GM12878 (cell line): ENCODE data around the gene PPT2. TPM values are rescaled to one million over a fixed set of nuclear protein-coding genes. Genes with fewer than 3 reads are reported as not detected.

Experiments used
- BACH1 ChIP-seq: fragments of 450-650 bp; IDR thresholded peaks from 2 replicates; pipeline ENCODE4 v1.6.1; 2017; ENCODE audit warnings: mild to moderate bottlenecking, borderline replicate concordance
- CREB1 ChIP-seq: IDR thresholded peaks from 2 replicates; pipeline ENCODE4 v1.6.1; 2012; ENCODE audit warnings: low read depth, mild to moderate bottlenecking, inconsistent platforms
- EP300 ChIP-seq, 2 experiments: fragments of 150-350 bp in 1 of 2; IDR thresholded peaks; 2 replicates each; pipeline ENCODE4 v1.6.1; 2011 to 2012; ENCODE audit warnings: low read depth in 2 of 2, low read length in 2 of 2, borderline replicate concordance in 1 of 2, improper control_type of control experiment in 1 of 2, inconsistent platforms in 1 of 2; ENCODE audit not compliant: control insufficient read depth in 1 of 2
- IKZF2 ChIP-seq, 2 experiments: fragments of 450-650 bp; IDR thresholded peaks; 2 replicates each; pipeline ENCODE4 v1.6.1; 2017; ENCODE audit warnings: mild to moderate bottlenecking in 2 of 2, moderate library complexity in 2 of 2
- MEF2A ChIP-seq: IDR thresholded peaks from 2 replicates; pipeline ENCODE4 v1.6.1; 2011; ENCODE audit warnings: low read depth, mild to moderate bottlenecking, low read length, moderate library complexity; ENCODE audit not compliant: insufficient read depth
- MTA3 ChIP-seq: IDR thresholded peaks from 2 replicates; pipeline ENCODE4 v1.6.1; 2012; ENCODE audit warnings: low read length, inconsistent platforms, borderline replicate concordance
- MXI1 ChIP-seq: fragments of 150-350 bp; IDR thresholded peaks from 2 replicates; pipeline ENCODE4 v1.6.1; 2011; ENCODE audit warnings: low read depth, mild to moderate bottlenecking, inconsistent platforms, low read length, improper control_type of control experiment
- NBN ChIP-seq: fragments of 450-650 bp; IDR thresholded peaks from 2 replicates; pipeline ENCODE4 v1.6.1; 2016
- NR2C2 ChIP-seq: IDR thresholded peaks from 2 replicates; pipeline ENCODE4 v1.6.1; 2011; ENCODE audit warnings: borderline replicate concordance, low read depth; ENCODE audit not compliant: control insufficient read depth, insufficient read length
- NRF1 ChIP-seq: conservative IDR thresholded peaks from 2 replicates; pipeline ENCODE4 v1.6.1; 2011; ENCODE audit warnings: mild to moderate bottlenecking, low read depth, low read length, improper control_type of control experiment
- PAX5 ChIP-seq: IDR thresholded peaks from 2 replicates; pipeline ENCODE4 v1.6.1; 2011; ENCODE audit warnings: low read depth, low read length, borderline replicate concordance
- PAX8 ChIP-seq: fragments of 450-650 bp; IDR thresholded peaks from 2 replicates; pipeline ENCODE4 v1.6.1; 2017; ENCODE audit warnings: mild to moderate bottlenecking, moderate library complexity
- RB1 ChIP-seq: fragments of 450-650 bp; formaldehyde crosslinking; IDR thresholded peaks from 2 replicates; pipeline ENCODE4 v1.6.1; 2017; ENCODE audit warnings: mild to moderate bottlenecking, borderline replicate concordance
- SIX5 ChIP-seq: IDR thresholded peaks from 2 replicates; pipeline ENCODE4 v1.6.1; 2011; ENCODE audit warnings: mild to moderate bottlenecking, low read depth, low read length, moderate library complexity; ENCODE audit not compliant: severe bottlenecking
- SREBF2 ChIP-seq: IDR thresholded peaks from 2 replicates; pipeline ENCODE4 v1.6.1; 2012; ENCODE audit warnings: mild to moderate bottlenecking, low read length
- STAT1 ChIP-seq: fragments of 450-650 bp; conservative IDR thresholded peaks from 2 replicates; pipeline ENCODE4 v1.6.1; 2014; ENCODE audit warnings: antibody characterized with exemption, mild to moderate bottlenecking
- WRNIP1 ChIP-seq: IDR thresholded peaks from 2 replicates; pipeline ENCODE4 v1.6.1; 2011; ENCODE audit warnings: low read depth, low read length, improper control_type of control experiment, borderline replicate concordance
- polyA plus RNA-seq, 11 experiments: library from polyadenylated mRNA; depleted of rRNA in 4 of 11; unstranded in 6 of 11; stranded (reverse) in 5 of 11; fragments of >200 nt; fragmentation: Nextera tagmentation in 4 of 11; fragmentation: Illumina TruSeq in 1 of 11; extraction: Ambion mirVana in 4 of 11; extraction: Trizol in 1 of 11; gene quantifications; 1 replicate in 1 of 11; 2 replicates in 10 of 11; pipeline versions ENCODE4 v1.2.1 to v1.2.3, GENCODE V29; 2011 to 2016; ENCODE audit warnings: inconsistent platforms in 2 of 11, missing spikeins in 2 of 11, low read depth in 1 of 11
- total RNA-seq, 4 experiments: library from RNA; depleted of rRNA in 3 of 4; stranded (reverse); fragments of >200 nt in 3 of 4; fragmentation: Illumina TruSeq in 1 of 4; extraction: Trizol in 1 of 4; gene quantifications; 2 replicates each; pipeline versions ENCODE4 v1.2.1 to v1.2.3, GENCODE V29; 2013 to 2021
- TF ChIP-seq, protein P1 (sequence below): fragments of 150-350 bp; IDR thresholded peaks from 2 replicates; pipeline ENCODE4 v1.6.1; 2014; ENCODE audit warnings: mild to moderate bottlenecking, low read depth, low read length
- TF ChIP-seq, protein P2 (sequence below): IDR thresholded peaks from 2 replicates; pipeline ENCODE4 v1.6.1; 2011; ENCODE audit warnings: low read depth, mild to moderate bottlenecking, low read length, moderate library complexity, borderline replicate concordance; ENCODE audit errors: extremely low read depth
- TF ChIP-seq, protein P3 (sequence below): fragments of 450-650 bp; IDR thresholded peaks from 2 replicates; pipeline ENCODE4 v1.6.1; 2016; ENCODE audit warnings: mild to moderate bottlenecking, moderate library complexity, borderline replicate concordance
- TF ChIP-seq, protein P4 (sequence below): fragments of 450-650 bp; IDR thresholded peaks from 2 replicates; pipeline ENCODE4 v1.6.1; 2017; ENCODE audit warnings: borderline replicate concordance
- TF ChIP-seq, protein P5 (sequence below): IDR thresholded peaks from 2 replicates; pipeline ENCODE4 v1.6.1; 2012; ENCODE audit warnings: low read depth, low read length, improper control_type of control experiment

PPT2 gene
- total and polyA plus RNA-seq, 10 of the 15 experiments (the other 5 are each of a cell fraction or from before 2014, with no cell fraction given) = 1.3 to 25.5 (median 5.5) TPM

GRCh38 chr6:32195902-32196681 is 42.2 kb downstream of the PPT2 start (continued):
- TF ChIP-seq, protein P1, sequence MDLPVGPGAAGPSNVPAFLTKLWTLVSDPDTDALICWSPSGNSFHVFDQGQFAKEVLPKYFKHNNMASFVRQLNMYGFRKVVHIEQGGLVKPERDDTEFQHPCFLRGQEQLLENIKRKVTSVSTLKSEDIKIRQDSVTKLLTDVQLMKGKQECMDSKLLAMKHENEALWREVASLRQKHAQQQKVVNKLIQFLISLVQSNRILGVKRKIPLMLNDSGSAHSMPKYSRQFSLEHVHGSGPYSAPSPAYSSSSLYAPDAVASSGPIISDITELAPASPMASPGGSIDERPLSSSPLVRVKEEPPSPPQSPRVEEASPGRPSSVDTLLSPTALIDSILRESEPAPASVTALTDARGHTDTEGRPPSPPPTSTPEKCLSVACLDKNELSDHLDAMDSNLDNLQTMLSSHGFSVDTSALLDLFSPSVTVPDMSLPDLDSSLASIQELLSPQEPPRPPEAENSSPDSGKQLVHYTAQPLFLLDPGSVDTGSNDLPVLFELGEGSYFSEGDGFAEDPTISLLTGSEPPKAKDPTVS = no peak
- peak; percentile 100 for TF ChIP-seq NBN
- TF ChIP-seq CREB1 = no peak
- TF ChIP-seq SIX5 = no peak
- TF ChIP-seq SREBF2 = no peak
- TF ChIP-seq IKZF2 (IDR thresholded peaks at IDR 0.05) = peak; percentile 91
- TF ChIP-seq, protein P2, sequence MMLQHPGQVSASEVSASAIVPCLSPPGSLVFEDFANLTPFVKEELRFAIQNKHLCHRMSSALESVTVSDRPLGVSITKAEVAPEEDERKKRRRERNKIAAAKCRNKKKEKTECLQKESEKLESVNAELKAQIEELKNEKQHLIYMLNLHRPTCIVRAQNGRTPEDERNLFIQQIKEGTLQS = no peak
- TF ChIP-seq BACH1 = peak; percentile 40; the same call in 1 of the 2 replicates
- no peak for TF ChIP-seq PAX8
- peak; percentile 91; the same call in 1 of the 2 replicates for TF ChIP-seq RB1
- no peak for TF ChIP-seq STAT1
- no peak for TF ChIP-seq MTA3
- peak; percentile 69 to 75 for TF ChIP-seq EP300 (IDR thresholded peaks at IDR 0.05; ENCODE audit: borderline replicate concordance in 1 of 2, control insufficient read depth in 1 of 2, low read depth in 2 of 2, low read length in 2 of 2)
- TF ChIP-seq MXI1 = peak; percentile 81
- TF ChIP-seq NR2C2 = no peak
- TF ChIP-seq WRNIP1 = no peak
- TF ChIP-seq, protein P3, sequence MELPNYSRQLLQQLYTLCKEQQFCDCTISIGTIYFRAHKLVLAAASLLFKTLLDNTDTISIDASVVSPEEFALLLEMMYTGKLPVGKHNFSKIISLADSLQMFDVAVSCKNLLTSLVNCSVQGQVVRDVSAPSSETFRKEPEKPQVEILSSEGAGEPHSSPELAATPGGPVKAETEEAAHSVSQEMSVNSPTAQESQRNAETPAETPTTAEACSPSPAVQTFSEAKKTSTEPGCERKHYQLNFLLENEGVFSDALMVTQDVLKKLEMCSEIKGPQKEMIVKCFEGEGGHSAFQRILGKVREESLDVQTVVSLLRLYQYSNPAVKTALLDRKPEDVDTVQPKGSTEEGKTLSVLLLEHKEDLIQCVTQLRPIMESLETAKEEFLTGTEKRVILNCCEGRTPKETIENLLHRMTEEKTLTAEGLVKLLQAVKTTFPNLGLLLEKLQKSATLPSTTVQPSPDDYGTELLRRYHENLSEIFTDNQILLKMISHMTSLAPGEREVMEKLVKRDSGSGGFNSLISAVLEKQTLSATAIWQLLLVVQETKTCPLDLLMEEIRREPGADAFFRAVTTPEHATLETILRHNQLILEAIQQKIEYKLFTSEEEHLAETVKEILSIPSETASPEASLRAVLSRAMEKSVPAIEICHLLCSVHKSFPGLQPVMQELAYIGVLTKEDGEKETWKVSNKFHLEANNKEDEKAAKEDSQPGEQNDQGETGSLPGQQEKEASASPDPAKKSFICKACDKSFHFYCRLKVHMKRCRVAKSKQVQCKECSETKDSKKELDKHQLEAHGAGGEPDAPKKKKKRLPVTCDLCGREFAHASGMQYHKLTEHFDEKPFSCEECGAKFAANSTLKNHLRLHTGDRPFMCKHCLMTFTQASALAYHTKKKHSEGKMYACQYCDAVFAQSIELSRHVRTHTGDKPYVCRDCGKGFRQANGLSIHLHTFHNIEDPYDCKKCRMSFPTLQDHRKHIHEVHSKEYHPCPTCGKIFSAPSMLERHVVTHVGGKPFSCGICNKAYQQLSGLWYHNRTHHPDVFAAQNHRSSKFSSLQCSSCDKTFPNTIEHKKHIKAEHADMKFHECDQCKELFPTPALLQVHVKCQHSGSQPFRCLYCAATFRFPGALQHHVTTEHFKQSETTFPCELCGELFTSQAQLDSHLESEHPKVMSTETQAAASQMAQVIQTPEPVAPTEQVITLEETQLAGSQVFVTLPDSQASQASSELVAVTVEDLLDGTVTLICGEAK = peak; percentile 49; the same call in 1 of the 2 replicates
- peak; percentile 71; the same call in 1 of the 2 replicates for TF ChIP-seq PAX5
- TF ChIP-seq, protein P4, sequence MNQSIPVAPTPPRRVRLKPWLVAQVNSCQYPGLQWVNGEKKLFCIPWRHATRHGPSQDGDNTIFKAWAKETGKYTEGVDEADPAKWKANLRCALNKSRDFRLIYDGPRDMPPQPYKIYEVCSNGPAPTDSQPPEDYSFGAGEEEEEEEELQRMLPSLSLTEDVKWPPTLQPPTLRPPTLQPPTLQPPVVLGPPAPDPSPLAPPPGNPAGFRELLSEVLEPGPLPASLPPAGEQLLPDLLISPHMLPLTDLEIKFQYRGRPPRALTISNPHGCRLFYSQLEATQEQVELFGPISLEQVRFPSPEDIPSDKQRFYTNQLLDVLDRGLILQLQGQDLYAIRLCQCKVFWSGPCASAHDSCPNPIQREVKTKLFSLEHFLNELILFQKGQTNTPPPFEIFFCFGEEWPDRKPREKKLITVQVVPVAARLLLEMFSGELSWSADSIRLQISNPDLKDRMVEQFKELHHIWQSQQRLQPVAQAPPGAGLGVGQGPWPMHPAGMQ = no peak
- no peak for TF ChIP-seq MEF2A
- no peak for TF ChIP-seq NRF1
- TF ChIP-seq, protein P5, sequence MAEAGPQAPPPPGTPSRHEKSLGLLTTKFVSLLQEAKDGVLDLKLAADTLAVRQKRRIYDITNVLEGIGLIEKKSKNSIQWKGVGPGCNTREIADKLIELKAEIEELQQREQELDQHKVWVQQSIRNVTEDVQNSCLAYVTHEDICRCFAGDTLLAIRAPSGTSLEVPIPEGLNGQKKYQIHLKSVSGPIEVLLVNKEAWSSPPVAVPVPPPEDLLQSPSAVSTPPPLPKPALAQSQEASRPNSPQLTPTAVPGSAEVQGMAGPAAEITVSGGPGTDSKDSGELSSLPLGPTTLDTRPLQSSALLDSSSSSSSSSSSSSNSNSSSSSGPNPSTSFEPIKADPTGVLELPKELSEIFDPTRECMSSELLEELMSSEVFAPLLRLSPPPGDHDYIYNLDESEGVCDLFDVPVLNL = peak; percentile 72
